Activated effector memory CD4-positive, alpha-beta T cell treated with anti-CD3 and anti-CD28 coated beads, Interleukin-2, amount 50 U/mL, for 16 hours (primary cell): ENCODE data around the gene RNF225.
"Not testable (repeated sequence)": the region's sequence is repeated elsewhere in the genome, so short reads cannot be mapped to it uniquely, and the experiment has no call there.

Experiments used
- DNase-seq: peaks from one replicate; pipeline ENCODE4 v3.0.0-alpha.2; 2020

Gene RNF225

DNA sequence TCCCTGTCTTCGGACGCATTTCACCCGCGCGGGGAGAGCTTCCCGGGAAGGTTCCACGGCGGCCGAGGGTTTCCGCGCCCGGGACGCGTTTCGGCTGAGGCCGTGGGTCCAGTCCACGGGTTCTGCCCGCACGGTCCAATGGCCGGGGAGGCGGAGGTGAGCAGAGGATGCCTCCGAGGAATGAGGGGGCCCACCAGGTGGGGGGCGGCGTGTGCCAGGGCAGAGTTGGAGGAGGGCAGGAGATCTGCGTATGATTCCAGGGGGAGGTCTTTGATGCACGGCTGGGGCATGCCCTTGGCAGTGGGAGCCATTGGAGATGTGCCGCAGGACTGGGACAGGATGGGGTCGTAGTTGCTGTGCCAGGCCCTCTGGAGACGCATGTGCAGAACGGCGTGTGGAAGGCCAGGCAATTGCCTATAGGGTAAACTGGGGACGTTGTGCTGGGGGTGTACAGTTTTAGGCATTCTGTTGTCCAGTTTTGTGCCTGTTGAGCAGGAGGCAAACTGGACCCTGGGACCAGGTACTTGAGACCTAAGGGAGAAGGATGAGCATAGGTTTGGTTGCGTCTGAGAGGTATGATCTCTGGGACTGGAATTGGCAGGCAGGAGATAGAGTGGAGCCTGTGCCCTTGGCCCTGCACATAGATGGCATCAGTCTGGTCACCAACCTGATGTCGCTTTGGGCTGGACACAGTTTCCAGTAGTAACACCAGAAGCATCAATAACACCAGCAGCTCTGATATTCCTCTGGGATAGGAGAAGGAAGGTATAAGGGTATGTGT is 13.7 kb downstream of the RNF225 start:
- peak; percentile 65 for DNase-seq

DNA sequence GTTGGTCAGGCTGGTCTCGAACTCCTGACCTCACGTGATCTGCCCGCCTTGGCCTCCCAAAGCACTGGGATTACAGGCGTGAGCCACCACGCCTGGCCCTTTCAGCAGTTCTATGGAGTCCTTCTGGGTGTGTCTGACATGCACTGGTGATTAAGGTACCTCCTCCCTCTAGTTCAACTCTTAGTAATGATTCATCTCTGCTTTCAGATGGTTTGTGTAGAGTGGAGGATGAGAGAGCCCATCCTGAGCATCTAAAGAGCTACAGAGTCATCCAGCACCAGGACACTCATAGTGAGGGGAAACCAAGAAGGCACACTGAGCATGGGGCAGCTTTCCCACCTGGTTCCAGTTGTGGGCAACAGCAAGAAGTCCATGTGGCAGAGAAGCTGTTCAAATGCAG is 21.1 kb downstream of the RNF225 start:
- DNase-seq, result no peak

GRCh38 chr19:58417071-58417470 is 21.6 kb downstream of the RNF225 start:
- no peak for DNase-seq

GRCh38 chr19:58428617-58429016 is 33.2 kb downstream of the RNF225 start:
- DNase-seq, result no peak

- no peak for DNase-seq
Observed at GRCh38 chr19:58429745-58430144, 34.3 kb downstream of the RNF225 start.

DNA sequence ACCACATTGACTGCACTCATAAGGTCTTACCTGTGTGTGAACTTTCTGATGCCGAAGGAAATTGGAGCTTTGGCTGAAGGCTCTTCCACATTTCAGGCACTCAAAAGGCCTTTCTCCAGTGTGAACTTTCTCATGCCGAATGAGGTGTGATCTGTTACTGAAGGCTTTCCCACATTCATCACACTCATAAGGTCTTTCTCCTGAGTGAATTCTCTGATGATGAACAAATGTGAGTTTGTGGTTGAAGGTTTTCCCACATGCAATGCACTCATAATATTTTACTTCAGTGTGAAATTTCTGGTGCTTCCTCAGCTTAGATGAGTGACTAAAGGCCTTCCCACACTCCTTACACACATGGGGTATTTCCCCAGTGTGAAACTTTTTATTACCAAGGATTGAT is 38.8 kb downstream of the RNF225 start:
- DNase-seq, result no peak

GRCh38 chr19:58439576-58440554 is 44.4 kb downstream of the RNF225 start, which contains the start of gene ZNF132:
Gene ZNF132 (minus strand): TSS chr19:58440153. CDS start chr19:58439821, 332 bp downstream.
- peak; percentile 97 for DNase-seq

- no peak for DNase-seq
Observed at GRCh38 chr19:58440556-58440955, 45.1 kb downstream of the RNF225 start.

DNA sequence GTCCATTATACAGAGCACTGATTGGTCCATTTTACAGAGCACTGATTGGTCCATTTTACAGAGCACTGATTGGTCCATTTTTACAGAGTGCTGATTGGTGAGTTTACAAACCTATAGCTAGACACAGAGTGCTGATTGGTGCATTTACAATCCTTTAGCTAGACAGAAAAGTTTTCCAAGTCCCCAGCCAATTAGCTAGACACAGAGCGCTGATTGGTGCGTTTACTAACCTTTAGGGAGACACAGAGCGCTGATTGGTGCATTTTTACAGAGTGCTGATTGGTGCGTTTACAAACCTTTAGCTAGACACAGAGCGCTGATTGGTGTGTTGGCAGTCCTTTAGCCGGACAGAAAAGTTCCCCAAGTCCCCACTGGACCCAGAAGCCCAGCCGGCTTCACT is 47.5 kb downstream of the RNF225 start:
- not testable (repeated sequence) for DNase-seq
